ENCODE results near the gene ANKRD29.

- TF ChIP-seq POLR2AphosphoS5 (IDR thresholded peaks at IDR 0.05; ENCODE audit: insufficient read depth, low read depth, low read length) (no peak), MAX (IDR thresholded peaks at IDR 0.05; ENCODE audit: insufficient read depth, insufficient read length) (no peak), POLR2A (IDR thresholded peaks at IDR 0.05; ENCODE audit: low read depth, low read length) (no peak), EZH2 (IDR thresholded peaks at IDR 0.05; ENCODE audit: borderline replicate concordance, low read depth, low read length, severe bottlenecking) (no peak), MYC (IDR thresholded peaks at IDR 0.05; ENCODE audit: low read depth, low read length) (no peak), CTCF (IDR thresholded peaks at IDR 0.05; ENCODE audit: extremely low read depth in 1 of 2, insufficient read depth in 1 of 2, low read depth in 1 of 2, low read length in 2 of 2) (no peak), JUN (IDR thresholded peaks at IDR 0.05; ENCODE audit: borderline replicate concordance, insufficient read depth, insufficient read length, low read depth) (no peak)
Measured at GRCh38 chr18:23684515-23685197, 21.9 kb upstream of the ANKRD29 start.
